HG02678 (cell line): ENCODE data around the gene INSRR.

Source experiments
- ATAC-seq: cut with Tn5 transposase; IDR thresholded peaks from one replicate; pipeline ENCODE4 v1.9.1; 2021; ENCODE audit warnings: mild to moderate bottlenecking, moderate library complexity; ENCODE audit not compliant: unreplicated experiment

INSRR gene

DNA sequence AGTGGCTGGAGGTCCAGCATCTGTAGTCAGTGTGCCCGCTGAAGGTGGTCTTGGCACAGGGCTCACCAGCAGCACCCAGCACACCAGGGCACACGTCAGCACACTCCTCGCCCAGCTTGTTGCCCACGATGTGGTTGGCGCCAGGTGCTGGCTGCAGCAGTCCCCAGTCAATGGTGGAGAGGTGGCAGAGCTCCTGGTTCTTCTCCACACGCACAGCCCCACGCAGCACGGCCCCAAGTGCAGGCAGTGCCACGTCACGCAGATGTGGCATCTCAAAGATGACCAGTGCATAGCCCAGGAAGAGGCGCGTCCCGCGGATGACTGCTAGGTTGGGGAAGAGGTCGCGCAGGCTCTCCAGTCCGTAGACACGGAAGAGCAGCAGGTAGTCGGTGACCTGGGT, 5.2 kb downstream of the INSRR start:
- ATAC-seq, result no peak

DNA sequence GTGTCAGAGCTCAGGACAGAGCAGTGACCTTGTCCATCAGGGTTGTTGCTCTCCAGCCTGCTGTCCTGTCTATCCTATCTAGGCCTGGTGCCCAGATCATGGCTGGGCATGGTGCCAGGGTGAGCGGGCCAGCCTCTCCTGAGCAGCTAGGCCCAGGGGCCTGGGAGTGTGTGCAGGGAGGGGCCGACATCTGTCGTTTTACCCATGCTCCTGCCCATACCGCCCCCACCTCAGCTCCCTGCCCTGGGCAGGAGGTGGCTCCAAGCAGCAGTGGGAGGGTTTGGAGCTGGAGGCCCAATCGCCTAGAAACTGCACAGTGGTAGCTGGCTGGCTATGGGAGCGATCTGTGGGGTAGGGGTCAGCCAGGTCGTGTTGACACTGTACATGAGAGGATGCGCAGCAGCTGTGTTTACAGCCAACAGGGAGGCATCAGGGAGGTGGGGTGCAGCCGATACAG, 6.5 kb downstream of the INSRR start:
- ATAC-seq, result no peak

DNA sequence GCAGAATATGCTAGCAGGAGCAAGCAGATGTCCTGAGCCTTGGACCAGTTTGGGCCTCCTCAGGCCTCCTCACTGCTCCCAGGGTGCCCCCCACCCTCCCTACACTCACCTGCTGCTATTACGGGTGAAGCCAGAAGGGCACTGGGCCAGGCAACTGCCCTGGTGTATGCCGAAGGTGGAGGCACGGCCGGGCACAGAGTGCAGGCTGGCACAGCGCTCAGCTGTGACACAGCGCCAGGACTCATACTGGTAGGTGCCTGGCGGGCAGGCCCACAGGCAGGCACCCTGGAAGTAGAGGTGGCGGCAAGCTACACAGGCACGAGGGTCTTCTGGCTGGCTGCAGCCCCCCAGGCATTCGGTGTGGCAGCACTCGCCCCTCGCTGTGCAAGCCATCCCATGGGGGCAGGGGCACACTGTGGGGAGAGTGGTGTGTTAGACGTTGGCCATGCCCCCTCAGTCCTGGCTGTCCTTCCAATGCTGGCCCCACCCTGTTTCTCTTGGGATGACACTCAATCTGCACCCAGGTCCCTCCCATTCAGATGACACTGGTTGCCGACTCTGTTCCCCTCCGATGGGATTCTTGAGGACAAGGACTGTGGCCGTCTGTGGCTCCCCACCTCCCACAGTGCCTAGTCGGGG, 7.0 kb downstream of the INSRR start:
- ATAC-seq, result no peak

DNA sequence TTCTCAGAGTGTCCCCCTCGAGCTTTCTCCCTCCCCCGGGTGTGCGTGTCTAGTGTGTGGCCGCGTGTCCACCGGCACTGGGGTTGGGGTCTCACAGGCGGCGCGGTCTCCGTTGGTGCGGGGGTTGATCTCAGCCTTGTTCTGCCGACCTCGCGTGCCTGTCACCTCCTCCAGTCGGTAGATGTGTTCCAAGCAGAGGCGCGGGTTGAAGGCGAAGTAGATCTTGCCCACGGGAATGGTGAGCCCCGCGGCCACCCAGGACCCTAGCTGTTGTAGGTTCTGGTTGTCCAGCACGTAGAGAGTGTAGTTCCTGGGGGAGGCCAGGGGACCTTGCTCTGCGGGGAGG, 9.8 kb downstream of the INSRR start:
- ATAC-seq, result no peak

DNA sequence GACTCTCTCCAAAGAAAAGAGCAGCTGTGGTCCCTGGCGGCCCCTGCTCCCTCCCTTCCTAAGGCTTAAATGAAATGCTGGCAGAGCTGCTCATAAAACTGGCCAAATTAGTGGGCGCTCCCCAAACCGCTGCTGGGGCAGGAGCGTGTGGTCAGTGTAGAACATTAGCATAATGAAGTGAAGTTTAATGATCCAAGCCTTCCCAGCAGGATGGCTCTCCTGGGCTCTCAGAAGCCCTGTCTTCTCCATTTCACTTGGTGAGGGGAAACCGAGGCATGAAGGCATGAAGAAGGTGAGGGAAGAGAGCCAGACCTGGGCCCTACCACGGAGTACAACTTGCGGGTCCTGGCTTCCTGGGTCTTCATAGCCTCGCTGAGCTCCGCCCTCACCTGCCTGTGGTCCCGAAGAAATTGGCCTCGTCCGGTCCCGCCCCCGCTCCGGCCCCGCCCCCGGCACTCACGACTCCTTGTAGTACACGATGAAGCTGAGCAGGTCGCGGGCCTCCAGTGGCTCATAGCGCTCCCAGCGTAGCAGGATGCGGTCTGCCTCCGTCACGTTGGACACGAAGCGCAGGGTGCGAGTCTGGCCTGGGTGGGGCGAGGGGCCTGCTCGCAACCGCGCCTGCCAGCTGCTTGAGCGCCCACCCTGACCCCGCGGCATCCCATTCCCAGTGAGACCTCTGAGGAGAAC, 10.3 kb downstream of the INSRR start:
- ATAC-seq, result no peak

DNA sequence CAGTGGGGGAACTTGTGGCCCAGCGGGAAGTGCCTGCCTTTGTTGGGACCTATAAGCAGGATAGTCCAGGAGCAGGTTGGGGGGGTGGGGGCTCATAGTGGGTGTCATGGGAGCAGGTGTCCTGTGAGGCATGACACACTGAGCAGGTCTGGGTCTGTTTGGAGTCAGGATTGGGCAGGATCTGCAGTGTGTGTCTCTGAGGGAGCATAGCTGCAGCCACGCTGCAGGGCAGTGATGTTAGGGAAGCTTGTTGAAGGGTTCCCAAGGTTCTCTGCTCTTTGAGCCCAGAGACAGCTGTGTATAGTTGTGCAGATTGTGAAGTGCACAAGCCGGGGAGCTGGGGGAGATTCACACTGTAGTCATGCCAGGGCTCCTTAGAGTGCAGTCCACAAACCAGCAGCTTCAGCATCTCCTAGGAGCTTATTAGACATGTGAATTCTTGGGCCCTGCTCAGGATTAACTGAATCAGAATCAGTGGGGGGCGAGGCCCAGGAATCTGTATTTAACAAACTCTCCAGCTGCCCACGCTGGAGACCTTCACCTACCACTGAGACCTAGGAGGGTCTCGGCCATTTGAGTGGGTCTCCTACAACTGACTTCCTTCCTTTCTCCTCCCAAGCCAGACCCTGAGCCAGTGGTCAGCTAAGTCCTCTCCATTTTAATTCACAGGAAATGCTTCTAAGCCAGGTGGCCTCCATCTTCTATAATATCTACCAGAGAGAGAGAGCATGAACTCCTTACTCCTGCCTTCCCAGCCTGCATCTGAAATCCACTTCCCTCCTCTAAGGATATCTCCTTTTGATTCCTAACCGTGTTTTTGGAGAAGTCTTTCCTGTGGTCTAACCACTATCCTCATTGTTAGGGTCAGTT, 11.1 kb downstream of the INSRR start:
- ATAC-seq, result no peak

DNA sequence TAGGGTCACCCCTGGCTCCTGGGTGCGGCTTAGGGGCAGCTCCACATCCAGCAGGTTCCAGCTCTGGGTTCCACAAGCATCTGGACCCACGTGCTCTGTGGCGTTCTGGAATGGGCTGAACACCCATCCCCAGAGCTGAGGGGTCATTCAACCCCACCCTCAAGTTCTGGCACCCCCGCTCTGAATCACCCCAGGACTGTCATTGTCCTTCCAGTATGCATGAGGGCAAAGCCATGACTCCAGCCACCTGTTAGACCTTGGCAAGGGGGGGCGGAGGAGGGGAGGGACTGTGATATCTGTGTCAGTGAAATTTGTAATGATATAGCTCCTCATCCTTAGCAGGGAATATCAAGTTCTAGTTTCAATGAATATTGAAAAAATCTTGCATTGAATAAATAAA, 12.3 kb downstream of the INSRR start:
- ATAC-seq, result no peak

DNA sequence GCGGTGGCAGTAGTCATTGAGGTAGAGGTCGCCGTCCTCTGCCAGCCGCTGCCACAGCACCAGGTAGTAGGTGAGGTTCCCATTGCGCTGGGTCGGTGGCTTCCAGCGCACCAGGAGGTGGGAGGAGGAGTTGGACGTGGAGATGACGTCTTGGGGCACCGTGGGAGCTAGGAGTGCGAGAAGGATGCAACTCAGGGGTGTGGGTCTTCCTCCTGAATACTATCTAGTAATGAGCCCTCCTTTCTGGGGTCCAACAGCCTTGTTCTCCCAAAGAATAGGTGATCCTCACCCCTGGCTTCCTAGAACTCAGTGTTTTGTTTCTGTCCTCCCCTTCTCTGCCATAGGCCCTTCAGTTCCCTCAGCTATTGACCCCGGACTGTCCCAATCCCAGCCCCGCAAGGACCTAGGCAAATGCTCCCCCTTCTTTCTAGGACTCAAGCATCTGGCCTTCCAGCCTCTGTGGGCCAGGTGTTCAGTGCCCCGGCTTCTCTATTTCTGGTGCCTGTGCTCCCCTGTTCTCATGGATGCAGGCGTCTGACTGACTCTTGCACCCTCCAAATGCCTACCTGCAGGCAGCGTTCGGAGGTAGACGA, 12.9 kb downstream of the INSRR start:
- ATAC-seq, result no peak

DNA sequence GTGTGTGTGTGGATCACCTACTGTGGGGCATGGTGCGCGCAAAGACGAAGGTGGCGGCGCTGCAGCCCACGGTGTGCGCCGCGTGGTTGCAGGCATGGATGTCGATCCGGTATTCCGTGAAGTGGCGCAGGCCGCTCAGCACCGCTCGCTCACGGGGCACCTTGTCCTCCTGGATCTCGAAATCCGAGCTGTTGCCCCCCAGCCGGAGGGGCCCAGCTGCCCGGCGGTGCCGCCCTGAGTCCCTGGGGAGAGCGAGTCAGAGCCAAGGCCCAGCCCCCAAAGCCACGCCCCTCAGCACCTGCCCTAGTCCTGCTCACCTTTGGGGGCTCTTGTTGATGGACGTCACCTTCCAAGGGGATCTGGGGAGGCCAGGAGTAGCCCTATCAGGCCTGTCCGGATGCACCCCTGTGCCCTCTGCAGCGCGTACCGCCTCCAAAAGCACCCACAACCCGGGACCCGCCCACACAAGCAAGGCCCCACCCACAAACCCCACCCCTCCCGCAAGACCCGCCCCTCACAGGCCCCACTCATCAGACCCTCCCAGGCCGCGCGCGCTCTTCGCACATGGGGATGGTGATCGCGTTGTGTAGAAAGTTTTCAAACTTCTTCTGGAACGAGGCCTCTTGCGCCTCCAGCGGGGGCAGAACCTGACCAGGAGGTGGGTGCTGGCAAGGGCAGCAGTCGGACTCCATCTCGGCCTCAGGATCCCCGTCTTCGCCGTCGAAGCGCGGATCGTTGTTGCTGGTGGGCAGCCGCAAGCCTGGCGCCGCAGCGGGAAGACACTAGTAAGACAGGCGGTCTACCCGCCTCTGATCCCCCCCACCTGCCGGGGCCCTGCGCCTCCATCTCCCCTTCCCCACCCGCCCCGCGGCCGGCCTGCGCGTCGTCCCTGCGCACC, 13.6 kb downstream of the INSRR start:
- ATAC-seq, result no peak

DNA sequence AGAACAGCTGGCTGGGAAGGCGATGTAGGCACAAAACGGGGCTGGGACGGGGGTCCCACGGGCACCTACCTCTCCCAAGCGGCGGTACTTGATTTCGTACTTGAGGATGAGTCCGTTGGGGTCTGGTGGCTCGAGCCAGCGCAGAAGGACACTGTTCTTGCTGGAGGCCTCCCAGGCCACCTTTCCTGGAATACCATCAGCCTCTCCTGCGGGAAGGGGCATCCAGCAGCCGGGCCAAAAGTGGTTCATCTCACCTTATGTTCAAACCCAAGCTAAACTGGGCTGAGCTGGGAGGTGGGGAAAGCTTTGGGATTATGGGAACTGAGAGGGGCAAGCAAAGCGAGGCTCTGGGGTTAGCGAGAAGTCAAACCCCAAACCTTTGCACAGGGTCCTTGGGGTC, 14.3 kb downstream of the INSRR start:
- ATAC-seq, result no peak

DNA sequence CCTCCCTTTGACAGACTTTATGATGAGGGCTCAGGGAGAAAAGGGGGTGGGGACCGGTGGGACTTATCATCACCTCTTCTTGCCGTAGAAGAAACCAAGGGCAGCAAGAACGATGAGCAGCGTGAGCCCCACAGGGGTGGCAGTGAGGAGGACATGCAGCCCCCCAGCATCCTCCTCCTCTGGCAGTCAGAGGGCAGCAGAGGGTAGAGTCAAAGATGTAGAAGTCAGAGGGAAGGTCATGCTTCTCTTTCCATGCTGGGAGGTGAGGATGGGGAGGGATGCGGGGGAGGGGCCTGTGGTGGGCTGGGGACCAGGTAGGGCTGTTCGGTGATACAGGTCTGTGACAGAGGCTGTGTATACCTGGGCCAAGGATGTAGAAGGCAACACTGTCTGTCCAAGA, 14.8 kb downstream of the INSRR start:
- ATAC-seq, result no peak

DNA sequence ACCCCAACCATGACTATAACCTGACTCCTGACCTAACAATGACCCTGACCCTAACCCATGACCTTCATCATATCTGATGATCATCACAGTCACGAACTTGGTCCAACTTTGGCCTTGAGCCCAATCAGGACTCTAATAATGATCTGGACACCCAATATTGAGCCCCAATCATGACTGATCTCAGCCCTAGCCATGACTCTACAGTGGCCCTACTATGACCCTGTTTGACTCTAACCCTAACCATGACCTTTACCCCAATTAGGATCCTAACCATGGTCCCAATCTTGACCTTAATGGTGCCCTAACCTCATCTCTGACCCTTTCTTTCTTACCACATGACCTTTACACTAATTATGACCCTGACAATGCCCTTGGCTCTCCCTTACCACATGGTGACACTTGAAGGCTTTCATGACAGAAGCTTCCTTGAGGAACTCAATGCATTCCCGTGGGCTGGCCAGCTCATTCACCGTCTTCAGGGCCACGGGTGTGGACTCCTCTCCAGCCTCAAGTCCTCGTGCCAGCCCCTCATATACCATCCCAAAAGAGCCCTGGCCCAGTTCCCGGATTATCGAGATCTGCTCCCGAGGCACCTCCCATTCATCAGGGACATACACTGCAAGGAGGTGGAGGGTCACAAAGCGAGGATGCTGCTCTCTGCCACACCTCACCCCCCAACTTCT, 16.2 kb downstream of the INSRR start:
- ATAC-seq, result no peak

DNA sequence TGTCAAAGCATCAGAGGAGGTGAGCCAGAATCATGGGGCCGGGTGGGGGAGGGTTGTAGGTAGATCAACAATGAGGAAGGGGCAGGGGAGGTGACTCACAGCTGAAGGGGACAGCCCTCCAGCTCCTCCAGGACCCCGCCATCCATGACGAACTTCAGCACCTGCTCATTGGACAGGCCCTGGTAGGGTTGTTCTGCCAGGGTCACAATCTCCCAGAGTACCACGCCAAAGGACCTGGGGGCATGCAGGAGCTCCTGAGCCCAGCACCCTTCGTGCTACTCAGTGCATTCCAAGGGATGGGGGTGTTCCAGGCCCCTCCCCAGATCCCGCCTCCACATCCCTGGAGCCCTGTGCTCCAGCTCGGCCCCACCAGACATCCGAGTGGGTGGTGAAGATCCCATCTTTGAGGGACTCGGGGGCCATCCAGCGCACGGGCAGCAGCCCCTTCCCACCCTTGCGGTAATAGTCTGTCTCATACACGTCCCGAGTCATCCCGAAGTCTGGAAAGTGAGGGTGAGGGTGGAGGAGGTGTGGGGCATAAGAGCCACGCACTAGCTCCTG, 17.5 kb downstream of the INSRR start:
- ATAC-seq, result no peak

DNA sequence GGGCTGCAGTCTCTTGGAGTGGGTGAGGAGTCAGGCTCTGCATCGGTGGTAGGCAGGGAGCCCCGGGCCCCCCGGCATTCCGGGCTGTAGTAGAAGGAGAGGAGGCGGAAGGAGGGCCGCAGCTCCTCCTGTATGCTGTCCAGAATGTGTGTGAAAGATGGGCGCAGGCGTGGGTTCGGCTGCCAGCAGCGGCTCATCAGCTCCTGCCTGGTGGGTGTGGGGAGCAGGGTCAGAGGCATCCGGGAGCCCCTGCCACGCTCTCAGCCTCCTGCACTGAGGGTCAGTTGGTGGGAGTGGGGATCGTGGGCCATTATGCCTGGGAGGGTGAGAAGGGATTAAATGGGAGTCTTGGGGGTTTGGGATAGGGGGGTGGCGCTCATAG, 18.0 kb downstream of the INSRR start:
- no peak for ATAC-seq

DNA sequence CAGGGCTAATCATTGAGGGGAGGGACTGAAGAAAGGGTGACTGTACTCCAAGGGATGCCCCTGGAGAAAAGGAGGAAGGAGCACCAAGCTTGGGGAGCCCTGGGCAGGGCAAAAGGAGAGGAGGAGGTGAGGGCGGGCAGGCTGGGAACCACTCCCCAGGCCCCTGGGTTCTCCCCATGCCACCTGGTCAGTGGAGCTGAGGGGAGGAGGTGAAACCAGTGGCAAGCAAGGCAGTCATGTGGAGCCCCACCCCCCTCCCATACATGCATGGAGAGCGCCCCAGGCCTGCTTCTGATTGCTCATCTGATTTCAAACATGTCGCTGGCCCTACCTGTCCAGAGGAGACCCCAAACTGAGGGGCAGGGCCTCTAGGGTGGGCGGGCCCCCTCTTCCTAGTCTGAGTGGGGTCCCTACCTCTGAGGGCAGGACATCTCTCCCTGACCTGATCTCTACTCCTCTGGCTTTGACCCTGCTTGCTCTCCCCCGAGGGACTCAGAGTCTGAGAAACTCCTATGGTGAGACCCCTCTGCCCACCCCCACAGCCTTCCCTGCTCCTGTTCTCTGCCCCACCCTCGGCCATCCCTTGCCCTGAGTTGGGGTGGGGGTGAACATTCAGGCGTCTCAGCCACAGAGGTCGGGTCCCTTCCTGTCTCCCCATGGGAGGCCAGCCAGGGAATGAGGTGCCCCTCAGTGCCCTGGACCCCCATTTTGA, 18.6 kb downstream of the INSRR start:
- ATAC-seq, result no peak

DNA sequence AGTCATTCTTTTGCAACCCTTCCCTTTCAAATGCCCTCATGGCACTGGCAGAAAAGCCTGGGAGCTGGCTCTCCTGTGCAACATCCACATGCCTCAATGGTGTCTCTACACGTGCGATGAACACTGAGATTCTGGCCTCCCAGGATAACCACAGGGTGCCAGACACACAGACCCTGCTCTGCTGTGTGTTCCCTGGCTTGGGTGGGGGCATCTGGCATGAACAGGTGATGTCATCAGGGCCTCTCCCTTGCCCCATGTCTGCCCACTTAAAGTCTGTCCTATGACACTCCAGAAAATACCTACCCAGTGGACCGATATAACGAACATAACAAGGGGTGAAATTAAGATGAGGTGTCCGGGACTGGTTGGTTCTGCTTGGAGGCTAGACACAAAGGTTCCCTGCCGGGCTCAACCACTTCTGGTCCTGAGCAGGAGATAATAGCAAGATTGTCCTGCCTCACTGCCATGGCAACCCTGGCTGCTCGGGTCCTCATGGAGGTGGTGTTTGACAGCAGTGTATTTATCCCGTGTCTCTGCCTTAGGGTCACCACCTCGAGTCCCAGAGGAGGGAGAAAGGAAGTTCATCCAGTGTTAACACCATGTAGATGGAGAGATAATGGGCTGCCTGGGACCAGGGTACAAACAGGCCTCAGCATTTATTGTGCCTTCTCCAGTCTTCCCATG, 19.3 kb downstream of the INSRR start:
- ATAC-seq, result no peak

DNA sequence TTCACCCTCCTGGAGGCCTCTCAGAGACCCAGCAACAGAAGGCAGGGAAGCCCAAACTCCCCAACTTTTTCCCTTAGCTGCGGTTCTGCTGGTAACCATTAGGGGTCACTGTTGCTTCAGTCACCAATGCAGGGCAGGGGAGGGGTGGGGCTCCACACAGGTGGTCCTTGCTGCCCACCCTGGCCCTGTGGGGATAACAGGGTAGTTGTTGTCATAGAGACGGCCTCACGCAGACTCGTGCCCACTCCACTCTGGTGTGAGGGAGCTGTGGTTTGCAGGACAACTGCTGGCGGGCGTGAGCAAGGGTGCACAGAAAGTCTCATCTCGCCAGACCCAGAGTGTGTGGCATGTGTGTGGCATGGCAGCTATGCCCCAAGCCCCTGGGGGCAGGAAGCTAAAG, 19.9 kb downstream of the INSRR start:
- ATAC-seq, result no peak

DNA sequence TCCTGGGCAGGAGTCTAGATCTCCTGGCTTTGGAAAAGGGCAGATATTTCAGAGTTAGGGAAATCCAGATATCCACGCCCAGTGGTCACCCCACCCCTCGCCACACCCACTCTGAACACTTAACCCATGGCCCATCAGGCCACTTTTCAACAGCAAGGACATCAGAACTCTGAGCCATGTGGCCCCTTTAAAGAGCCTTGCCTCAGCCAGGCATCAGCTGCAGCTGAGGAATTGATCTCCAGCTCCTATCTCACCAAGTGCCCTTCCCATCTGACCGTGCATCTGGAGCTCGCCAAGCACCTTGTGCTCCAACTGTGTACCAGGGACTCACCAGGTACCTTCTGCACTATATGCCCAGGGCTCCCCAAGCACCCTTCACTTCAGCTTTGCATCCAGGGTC, 22.0 kb downstream of the INSRR start:
- no peak for ATAC-seq
